Astrocyte (in vitro differentiated cells and primary cell): ENCODE results near the gene ZC3H12C.

Experiments used
- CTCF ChIP-seq: IDR thresholded peaks from 2 replicates; pipeline ENCODE4 v1.5.1; 2011; ENCODE audit warnings: low read depth, mild to moderate bottlenecking, inconsistent platforms, low read length, moderate library complexity; ENCODE audit not compliant: insufficient read depth
- EZH2 ChIP-seq: IDR thresholded peaks from 2 replicates; pipeline ENCODE4 v1.6.1; 2012; ENCODE audit warnings: mild to moderate bottlenecking, low read length, inconsistent platforms; ENCODE audit not compliant: insufficient read depth

- TF ChIP-seq CTCF (no peak), EZH2 (no peak)
Observed at GRCh38 chr11:110133160-110133559, 40.0 kb downstream of the ZC3H12C start.
